Glutamatergic neuron (in vitro differentiated cells): ENCODE results near the gene SLC15A1. TPM values are rescaled to one million over a fixed set of nuclear protein-coding genes. Genes with fewer than 3 reads are reported as not detected.

Source experiments
- DNase-seq: peaks from one replicate; pipeline ENCODE4 v3.0.0; 2022
- H3K27ac Mint-ChIP-seq: one replicate; pipeline ENCODE4 v1.8.0; 2020; ENCODE audit warnings: mild to moderate bottlenecking, mixed read lengths, inconsistent platforms; ENCODE audit not compliant: unreplicated experiment
- H3K27me3 Mint-ChIP-seq: one replicate; pipeline ENCODE4 v1.8.0; 2020; ENCODE audit warnings: mild to moderate bottlenecking, moderate library complexity, mixed read lengths, inconsistent platforms; ENCODE audit not compliant: unreplicated experiment
- H3K36me3 Mint-ChIP-seq: one replicate; pipeline ENCODE4 v1.8.0; 2020; ENCODE audit warnings: mild to moderate bottlenecking, mixed read lengths, inconsistent platforms; ENCODE audit not compliant: unreplicated experiment
- H3K4me1 Mint-ChIP-seq: one replicate; pipeline ENCODE4 v1.8.0; 2020; ENCODE audit warnings: mild to moderate bottlenecking, low read depth, mixed read lengths, inconsistent platforms; ENCODE audit not compliant: unreplicated experiment
- H3K4me3 Mint-ChIP-seq: one replicate; pipeline ENCODE4 v1.8.0; 2020; ENCODE audit warnings: mild to moderate bottlenecking, mixed read lengths, inconsistent platforms; ENCODE audit not compliant: unreplicated experiment
- H3K9me3 Mint-ChIP-seq: one replicate; pipeline ENCODE4 v1.8.0; 2020; ENCODE audit warnings: mild to moderate bottlenecking, moderate library complexity, mixed read lengths, inconsistent platforms; ENCODE audit not compliant: unreplicated experiment
- total RNA-seq: library from RNA; stranded (reverse); fragmentation: NEBNext Ultra II Directional; extraction: Animal tissue kit (Norgen Biotek cat#: 25700); gene quantifications from one replicate; pipeline ENCODE4 v1.2.1, GENCODE V29; 2021; ENCODE audit not compliant: unreplicated experiment
- TF ChIP-seq, protein P1 (sequence below): fragments of 200-600 bp; sonication (generic); IDR thresholded peaks from one replicate; pipeline ENCODE4 v1.5.0; 2021; ENCODE audit not compliant: partially characterized antibody, unreplicated experiment

The SLC15A1 gene
- total RNA-seq, 1 donor from 2014 or later = not detected

DNA sequence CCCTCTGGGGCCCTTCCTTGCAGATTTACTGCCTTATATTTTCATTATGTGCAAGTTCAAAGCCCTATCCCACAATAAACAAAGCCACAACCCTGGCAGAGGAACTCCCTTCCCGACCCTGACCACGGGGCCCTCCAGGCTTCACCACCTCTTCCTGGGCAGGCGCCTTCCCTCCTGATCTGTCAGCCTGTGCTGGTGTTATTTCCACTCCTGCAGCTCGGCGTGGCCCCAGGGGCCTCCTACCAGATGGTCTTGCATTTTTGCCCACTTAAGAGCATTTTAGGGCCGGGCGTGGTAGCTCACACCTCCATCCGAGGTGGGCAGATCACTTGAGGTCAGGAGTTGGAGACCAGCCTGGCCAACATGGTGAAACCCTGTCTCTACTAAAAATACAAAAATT is 22.8 kb downstream of the SLC15A1 start:
- DNase-seq = no peak
- Mint-ChIP-seq H3K4me3 (no peak overlapping the region), H3K9me3 (peaks cover 2% of the 10 kb centered on the region), H3K27ac (no peak overlapping the region), H3K36me3 (no peaks in the 10 kb centered on the region), H3K27me3 (peaks cover 5% of the 10 kb centered on the region), H3K4me1 (no peaks in the 10 kb centered on the region)
- TF ChIP-seq, protein P1, sequence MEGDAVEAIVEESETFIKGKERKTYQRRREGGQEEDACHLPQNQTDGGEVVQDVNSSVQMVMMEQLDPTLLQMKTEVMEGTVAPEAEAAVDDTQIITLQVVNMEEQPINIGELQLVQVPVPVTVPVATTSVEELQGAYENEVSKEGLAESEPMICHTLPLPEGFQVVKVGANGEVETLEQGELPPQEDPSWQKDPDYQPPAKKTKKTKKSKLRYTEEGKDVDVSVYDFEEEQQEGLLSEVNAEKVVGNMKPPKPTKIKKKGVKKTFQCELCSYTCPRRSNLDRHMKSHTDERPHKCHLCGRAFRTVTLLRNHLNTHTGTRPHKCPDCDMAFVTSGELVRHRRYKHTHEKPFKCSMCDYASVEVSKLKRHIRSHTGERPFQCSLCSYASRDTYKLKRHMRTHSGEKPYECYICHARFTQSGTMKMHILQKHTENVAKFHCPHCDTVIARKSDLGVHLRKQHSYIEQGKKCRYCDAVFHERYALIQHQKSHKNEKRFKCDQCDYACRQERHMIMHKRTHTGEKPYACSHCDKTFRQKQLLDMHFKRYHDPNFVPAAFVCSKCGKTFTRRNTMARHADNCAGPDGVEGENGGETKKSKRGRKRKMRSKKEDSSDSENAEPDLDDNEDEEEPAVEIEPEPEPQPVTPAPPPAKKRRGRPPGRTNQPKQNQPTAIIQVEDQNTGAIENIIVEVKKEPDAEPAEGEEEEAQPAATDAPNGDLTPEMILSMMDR = no peak

DNA sequence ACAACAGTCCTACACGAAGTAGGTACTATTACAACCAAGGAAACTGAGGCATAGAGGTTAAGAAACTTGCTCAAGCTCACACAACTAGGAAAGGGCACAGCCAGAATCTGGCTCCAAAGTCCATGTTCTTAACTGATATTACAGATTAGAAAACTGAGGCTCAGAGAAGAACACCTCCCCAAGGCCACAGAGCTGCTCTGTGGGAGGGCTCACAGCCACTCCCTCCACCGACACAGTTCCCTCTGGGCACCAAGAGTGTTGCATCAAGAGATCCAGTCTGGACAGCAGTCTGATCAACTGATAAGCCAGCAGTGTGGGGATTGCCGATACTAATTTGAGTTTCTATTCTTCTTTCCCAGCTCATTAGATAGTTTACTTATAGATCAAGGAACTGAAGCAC is 29.5 kb downstream of the SLC15A1 start:
- Mint-ChIP-seq H3K27ac (no peak overlapping the region), H3K27me3 (peaks cover 5% of the 10 kb centered on the region), H3K9me3 (no peaks in the 10 kb centered on the region), H3K36me3 (no peaks in the 10 kb centered on the region), H3K4me3 (no peak overlapping the region), H3K4me1 (no peaks in the 10 kb centered on the region)
- DNase-seq = no peak
- TF ChIP-seq, protein P1 = no peak

DNA sequence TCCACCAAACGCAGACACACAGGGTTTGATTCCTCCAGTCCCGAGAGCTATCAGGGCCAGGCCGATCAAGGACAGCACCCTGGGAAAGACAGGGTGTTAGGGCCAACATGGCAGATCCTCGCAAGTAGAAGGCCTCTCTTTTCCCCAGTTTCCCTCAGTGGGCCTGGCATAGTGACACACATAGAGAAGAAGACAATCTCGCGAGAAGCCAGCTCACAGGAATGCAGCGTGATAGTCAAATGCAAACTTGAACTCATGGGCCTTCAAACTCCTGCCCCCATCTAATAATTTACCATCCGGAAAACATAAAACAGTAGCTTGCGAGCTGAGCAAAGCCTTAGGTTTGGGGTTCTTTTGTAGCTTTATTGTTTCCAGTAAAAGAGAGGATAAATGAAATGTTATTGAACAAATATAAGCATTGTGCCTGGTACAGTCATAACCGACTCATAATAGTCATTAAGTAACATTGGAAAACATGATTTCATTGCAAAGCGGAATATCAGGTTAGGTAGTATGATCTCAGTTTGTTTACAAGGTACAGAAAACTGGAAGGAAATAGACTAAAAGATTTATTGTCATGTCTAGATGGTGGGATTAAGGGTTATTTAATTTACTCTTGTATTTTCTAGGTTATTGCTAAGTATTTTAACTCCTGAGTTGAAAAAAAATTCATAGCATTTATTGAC is 30.5 kb downstream of the SLC15A1 start:
- no peak overlapping the region for H3K27ac Mint-ChIP-seq
- H3K4me1 Mint-ChIP-seq = no peaks in the 10 kb centered on the region
- H3K36me3 Mint-ChIP-seq = no peaks in the 10 kb centered on the region
- no peak overlapping the region for H3K4me3 Mint-ChIP-seq
- H3K9me3 Mint-ChIP-seq = no peaks in the 10 kb centered on the region
- TF ChIP-seq, protein P1 = no peak
- H3K27me3 Mint-ChIP-seq = peaks cover 5% of the 10 kb centered on the region
- DNase-seq = no peak

DNA sequence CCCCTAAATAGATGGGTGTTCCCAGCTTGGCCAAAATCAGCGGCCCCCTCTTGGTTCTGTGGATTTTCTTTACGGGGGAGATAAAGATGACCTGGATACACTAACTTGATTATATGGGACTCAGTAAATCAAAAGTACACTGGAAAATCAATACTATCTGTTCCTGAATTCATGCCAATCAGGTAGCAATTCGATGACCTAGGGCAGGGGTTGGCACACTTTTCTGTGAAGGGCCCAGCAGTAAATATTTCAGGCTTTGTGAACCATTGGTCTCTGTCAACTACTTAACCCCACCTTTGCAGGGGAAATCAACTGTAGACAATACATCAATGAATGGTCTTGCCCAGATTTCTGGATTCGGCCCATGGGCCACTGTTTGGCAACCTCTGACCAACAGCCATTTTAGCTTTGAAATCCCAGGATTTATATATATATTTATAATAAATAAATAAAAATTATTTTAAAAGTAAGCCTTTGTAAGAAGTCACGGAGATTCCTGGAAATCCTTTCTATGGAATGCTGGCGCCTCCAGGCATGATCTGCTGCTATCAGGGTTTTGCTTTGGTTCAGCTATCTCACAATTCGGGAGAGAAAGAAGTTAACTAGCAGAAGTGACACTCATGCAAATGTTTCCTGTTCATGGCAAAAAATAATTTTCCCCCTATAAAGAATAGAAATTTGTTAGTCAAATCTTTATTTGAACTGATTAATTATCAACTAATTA is 32.8 kb downstream of the SLC15A1 start:
- Mint-ChIP-seq H3K36me3 (no peaks in the 10 kb centered on the region), H3K9me3 (no peaks in the 10 kb centered on the region), H3K27me3 (no peaks in the 10 kb centered on the region), H3K27ac (no peak overlapping the region), H3K4me3 (no peak overlapping the region), H3K4me1 (no peaks in the 10 kb centered on the region)
- DNase-seq = no peak
- TF ChIP-seq, protein P1 = no peak

DNA sequence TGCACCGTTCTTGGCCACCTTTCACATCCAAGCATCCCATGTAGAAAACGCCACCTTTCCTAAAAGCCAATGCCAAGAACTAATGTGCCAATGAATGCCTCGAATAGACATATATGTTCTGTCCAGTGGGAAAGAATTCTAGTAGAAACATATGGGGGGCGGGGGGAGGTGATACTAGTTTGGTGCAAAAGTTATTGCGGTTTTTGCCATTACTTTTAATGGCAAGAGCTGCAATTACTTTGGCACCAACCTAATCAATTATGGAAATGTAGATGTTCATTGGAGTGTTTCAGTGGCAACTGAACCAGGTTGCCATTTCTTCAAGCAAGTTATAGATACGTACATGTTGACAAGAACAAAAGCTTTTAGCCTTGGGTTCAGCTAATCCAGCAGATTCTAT is 34.6 kb downstream of the SLC15A1 start:
- Mint-ChIP-seq H3K27ac (no peak overlapping the region), H3K36me3 (no peaks in the 10 kb centered on the region), H3K27me3 (no peaks in the 10 kb centered on the region), H3K4me3 (no peak overlapping the region), H3K4me1 (no peaks in the 10 kb centered on the region), H3K9me3 (no peaks in the 10 kb centered on the region)
- DNase-seq = no peak
- TF ChIP-seq, protein P1 = no peak
